ENCODE measurements around the gene FBXL19.

The FBXL19 gene

DNA sequence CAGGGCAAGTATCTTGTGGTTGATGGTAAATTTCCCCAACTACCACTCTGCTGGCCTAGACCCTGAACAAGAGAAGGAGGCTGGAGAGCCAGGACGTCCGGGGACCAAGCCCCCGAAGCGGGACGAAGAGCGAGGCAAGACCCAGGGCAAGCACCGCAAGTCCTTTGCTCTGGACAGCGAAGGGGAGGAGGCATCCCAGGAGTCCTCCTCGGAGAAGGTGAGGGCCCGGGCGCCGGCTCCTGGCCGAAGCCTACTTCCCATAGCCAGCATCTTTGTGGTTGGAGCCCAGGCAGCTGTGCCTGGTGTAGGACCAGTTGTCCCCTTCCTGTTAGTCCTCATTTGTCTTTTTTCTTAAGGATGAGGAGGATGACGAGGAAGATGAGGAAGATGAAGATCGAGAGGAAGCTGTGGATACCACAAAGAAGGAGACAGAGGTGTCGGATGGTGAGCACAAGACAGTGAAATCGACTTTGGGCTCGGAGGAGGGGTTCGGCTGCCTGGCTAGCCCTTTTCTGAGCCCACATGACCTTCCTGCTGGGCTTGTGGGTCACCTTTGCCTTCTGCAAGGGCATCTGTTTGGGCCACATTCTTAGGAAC is 46.0 kb downstream of the FBXL19 start:
- DNase-seq = no peak

DNA sequence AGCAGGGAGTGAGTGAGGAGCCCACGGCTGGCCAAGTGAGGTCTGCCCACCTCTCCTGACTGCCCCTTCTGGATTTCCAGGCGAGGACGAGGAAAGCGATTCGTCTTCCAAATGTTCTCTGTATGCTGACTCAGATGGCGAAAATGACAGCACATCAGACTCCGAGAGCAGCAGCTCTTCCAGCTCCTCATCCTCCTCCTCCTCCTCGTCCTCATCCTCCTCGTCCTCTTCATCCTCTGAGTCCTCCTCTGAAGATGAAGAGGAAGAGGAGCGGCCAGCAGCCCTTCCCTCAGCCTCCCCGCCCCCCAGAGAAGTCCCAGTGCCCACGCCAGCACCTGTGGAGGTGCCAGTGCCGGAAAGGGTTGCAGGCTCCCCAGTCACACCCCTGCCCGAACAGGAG is 47.9 kb downstream of the FBXL19 start:
- no peak for DNase-seq

DNA sequence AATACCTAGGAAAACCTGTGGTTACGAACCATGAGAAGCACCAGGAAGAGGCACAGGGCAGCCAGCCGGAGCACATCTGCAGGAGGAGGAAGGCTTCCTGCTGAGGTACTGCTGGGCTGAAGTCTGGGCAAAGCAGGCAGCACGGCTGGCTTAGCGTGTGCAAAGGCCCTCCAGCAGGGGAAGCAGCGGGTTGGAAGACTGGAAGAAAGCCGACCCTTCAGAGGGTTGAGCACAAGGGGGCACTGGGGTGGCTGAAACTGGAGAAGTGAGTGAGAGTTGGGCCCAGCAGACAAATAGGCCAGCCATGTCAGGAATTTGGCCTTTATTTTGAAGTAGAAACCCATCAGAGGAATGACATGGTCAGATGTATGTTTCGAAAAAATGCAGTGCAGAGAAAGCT is 49.5 kb downstream of the FBXL19 start:
- no peak for DNase-seq

DNA sequence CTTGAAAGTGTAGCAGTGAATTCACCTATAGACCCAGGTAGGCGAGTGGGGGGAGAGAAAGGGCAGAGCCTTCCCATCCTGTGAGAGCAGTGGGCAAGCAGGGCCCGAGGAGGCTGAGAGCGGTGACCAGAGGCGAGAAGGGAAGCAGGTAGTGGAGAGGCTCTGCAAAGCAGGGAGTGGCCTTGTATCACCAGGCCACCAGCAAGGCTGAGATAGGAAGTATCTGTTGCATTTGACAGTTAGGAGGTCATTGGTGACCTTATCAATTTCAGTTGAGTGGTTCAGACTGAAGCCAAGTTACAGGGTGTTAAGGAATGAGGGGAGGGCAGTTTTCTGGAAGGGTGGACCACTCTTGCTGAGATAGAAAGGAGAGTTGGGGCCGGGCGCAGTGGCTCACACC is 51.0 kb downstream of the FBXL19 start:
- no peak for DNase-seq

GRCh38 chr16:30976486-30976885 is 53.1 kb downstream of the FBXL19 start:
- DNase-seq = no peak

DNA sequence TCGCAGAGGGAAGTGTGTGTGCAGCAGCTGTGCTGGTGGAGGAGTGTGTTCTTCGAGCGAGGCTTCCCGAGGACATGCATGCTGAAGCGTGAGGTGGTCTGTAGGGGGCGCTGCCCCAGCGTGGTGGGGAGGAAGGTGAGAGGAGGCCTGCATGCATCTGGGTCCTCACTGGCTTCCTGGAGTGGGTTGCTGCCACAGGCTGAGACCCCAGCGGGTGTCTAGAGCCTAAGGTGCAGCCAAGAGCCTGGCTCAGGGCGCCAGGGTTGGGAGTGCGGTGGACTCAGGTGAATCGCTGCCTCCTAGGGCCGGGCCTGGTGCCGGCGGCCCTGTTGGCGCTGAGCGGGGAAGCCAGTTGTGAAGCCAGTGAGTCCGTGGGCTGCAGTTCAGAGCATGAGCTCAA is 54.1 kb downstream of the FBXL19 start:
- no peak for DNase-seq

- DNase-seq = no peak
These were observed 56.0 kb downstream of the FBXL19 start for GRCh38 chr16:30979170-30980022.

GRCh38 chr16:30980023-30980371 is 56.6 kb downstream of the FBXL19 start:
- no peak for DNase-seq

DNA sequence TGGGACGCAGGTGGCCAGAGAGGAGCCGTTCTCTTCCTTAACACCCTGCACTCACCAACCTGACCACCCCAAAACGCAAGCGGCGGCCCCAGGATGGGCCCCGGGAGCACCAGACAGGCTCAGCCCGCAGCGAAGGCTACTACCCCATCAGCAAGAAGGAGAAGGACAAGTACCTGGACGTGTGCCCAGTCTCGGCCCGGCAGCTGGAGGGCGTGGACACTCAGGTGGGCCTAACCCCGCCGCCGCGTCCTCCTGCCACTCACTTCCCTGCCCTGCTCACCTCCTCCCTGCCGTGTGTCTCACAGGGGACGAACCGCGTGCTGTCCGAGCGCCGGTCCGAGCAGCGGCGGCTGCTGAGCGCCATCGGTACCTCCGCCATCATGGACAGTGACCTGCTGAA is 57.1 kb downstream of the FBXL19 start:
- no peak for DNase-seq

GRCh38 chr16:30980959-30981358 is 57.6 kb downstream of the FBXL19 start:
- no peak for DNase-seq

DNA sequence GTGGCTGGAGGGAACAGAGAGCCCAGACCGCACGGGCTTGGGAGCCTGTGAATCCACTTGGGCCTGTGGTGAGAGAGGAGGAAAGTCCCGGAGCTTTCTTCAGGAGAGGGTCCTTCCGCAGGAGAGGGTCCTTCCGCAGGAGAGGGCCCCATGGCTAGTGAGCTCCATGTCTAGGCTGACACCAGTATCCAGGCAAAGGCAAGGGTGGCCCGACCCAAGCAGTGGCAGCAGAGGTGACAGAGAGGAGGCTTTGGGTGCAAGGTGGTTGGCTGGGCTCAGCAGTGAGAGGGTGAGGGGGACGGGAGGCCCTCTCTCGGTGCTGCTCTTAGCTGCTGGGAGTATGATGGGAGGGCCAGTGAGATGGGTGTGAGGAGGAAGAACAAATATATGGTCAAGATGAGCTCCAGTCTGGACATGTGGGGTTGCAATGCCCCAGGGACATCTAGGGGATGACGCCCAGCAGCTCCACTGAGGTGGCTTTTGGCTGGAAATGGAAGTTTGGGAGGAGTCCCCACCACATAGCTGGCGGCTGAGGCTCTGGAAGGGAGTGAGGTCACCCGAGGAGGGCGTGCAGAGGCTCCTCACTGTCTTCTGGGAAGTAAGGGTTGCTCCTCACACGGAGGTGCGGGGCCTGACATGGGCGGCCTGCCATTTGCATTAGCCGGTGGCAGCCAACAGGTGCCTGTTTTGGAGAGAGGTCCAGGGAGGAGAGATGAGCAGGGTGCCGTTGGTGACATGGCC is 59.3 kb downstream of the FBXL19 start:
- DNase-seq = no peak

- DNase-seq = no peak
These were observed 60.0 kb downstream of the FBXL19 start for GRCh38 chr16:30983289-30983889.

DNA sequence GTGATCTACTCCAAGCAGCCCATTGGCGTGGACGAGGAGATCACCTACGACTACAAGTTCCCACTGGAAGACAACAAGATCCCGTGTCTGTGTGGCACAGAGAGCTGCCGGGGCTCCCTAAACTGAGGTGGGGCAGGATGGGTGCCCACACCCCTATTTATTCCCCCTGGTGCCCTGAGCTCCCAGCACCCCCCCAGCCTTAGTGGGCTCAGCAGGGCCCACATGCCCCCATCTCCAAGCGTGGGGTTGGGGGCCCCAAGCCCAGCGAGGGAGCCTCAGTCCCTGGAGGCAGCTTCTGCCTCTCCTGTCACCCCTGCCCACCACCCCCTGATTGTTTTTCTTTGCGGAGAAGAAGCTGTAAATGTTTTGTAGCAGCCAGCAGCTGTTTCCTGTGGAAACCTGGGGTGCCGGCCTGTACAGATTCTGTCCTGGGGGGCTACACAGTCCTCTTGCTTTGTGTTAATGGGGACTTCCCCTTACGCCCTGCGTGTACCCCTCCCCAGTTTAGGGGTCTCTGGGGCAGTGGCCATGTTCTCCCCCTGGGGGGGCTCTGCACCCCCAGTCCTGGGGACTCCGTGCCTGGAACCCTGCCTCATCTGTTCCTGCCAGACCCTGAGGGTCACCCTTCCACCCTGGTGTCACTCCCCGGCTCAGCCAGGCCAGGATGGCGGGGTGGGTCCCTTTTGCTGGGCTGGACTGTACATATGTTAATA is 60.7 kb downstream of the FBXL19 start:
- no peak for DNase-seq

- DNase-seq = peak; percentile 56
These were observed 61.5 kb downstream of the FBXL19 start, which contains the start of gene HSD3B7 for GRCh38 chr16:30984669-30985400. Gene HSD3B7, plus strand, starts transcription at chr16:30985207. Its CDS starts 452 bp downstream, at chr16:30985659.

- DNase-seq = no peak
These were observed 62.2 kb downstream of the FBXL19 start for GRCh38 chr16:30985401-30986128.

GRCh38 chr16:30986129-30986991 is 63.0 kb downstream of the FBXL19 start:
- no peak for DNase-seq

GRCh38 chr16:30987581-30988190 is 64.3 kb downstream of the FBXL19 start:
- DNase-seq = no peak

DNA sequence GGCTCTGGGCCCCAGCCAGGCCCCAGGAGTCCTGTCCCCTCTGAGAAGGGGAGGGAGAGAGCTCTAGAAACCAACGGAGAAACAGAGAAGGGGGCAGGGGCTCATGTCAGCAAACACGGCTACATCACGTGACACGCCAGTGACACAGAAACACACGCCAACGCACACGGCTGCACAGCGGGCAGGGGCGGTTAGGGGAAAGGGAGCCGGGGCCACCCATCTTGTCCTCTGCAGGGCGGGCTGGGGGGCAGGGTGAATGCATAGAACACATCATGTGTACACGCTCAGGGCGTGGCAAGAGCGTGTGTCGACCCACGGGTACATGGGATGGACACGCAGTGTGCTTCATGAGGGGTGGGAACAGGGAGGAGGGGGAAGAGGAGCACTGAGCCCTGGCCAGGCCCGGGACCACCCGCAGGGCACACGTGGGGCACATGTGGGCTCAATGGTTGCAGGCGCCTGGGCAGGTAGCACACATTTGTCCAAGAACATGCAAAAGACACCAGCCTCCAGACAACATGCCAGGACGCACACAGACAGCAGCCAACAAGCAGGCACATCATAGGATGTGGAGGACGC is 66.2 kb downstream of the FBXL19 start:
- no peak for DNase-seq

DNA sequence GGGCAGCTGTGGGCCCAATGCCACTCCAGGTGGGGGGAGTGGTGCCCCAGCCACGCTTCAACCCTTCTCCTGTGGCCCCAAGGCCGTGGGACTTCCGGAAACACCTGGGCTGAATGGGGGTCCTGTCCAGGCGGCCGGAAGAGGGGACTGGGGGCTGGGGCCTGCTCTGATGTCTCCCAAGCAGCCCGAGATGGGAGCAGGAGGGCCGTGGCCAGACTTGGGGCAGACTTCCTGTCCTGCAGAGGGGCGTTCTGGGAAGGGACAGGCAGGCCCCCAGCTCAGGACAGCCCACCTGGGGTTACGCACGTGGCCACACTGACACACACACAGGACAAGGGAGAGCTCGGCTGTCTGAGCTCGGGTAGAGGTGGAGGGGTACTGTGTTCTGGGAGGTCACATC is 66.7 kb downstream of the FBXL19 start:
- DNase-seq = no peak

DNA sequence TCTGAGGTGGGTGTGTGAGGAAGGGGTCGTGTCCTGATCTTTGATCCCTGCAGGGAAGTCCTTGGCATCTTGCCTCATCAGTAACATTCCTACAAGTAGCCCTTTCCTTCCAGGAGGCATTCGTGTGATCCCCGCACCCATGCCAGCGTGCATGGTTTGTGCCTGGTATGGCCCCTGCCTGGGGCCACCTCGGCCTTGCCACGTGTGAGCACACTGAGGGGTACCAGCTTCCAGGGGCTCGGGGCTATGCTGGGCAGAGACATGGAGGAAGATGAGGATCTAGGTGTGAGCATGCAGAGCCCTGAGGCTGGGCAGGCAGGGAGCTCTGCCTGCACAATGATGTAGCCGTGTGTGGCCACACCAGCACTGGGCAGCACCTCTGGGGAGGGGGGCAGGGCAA is 67.7 kb downstream of the FBXL19 start:
- DNase-seq = no peak

All from NCI-H1092 (cell line).